H1 (cell line): Measurements from ENCODE around the gene MCCC1. TPM values are rescaled to one million over a fixed set of nuclear protein-coding genes. Genes with fewer than 3 reads are reported as not detected.

Source experiments
- CTCF ChIA-PET: fragments of 300-600 bp; sonication (Branson Sonifier 250); formaldehyde crosslinking; loops from one replicate; lab custom pipeline; 2021; ENCODE audit not compliant: partially characterized antibody; lab: Charles Lee
- POLR2A ChIA-PET: fragments of 300-600 bp; sonication (Branson Sonifier 250); formaldehyde crosslinking; loops from one replicate; lab custom pipeline; 2021; ENCODE audit warnings: inconsistent platforms; ENCODE audit not compliant: partially characterized antibody; lab: Charles Lee
- DNase-seq, 2 experiments: peaks; one replicate each; pipeline versions ENCODE4 v3.0.0 to v3.0.0-alpha.2; 2010 to 2022; ENCODE audit warnings: low spot score in 2 of 2, low read depth in 1 of 2, mixed read lengths in 1 of 2
- FAIRE-seq: peaks from 2 replicates; lab custom pipeline; 2011; peaks lifted over from hg19 to GRCh38; lab: Jason Lieb, UNC
- H2AFZ ChIP-seq: 2 replicates; pipeline ENCODE4 v1.8.1; 2012; ENCODE audit warnings: low read length, inconsistent platforms
- H2AK5ac ChIP-seq: 2 replicates; pipeline ENCODE4 v1.6.1; 2013; ENCODE audit warnings: low read depth, low read length
- H2BK120ac ChIP-seq: replicated peaks from 2 replicates; pipeline ENCODE3; 2013; ENCODE audit warnings: low read depth, low read length, inconsistent platforms
- H2BK12ac ChIP-seq: 2 replicates; pipeline ENCODE4 v1.6.1; 2013; ENCODE audit warnings: low read depth, low read length
- H2BK15ac ChIP-seq: 2 replicates; pipeline ENCODE4 v1.6.1; 2013; ENCODE audit warnings: low read length
- H2BK20ac ChIP-seq: 2 replicates; pipeline ENCODE4 v1.6.1; 2013; ENCODE audit warnings: low read length
- H2BK5ac ChIP-seq: 2 replicates; pipeline ENCODE4 v1.6.1; 2013; ENCODE audit warnings: low read depth, low read length
- H3K14ac ChIP-seq: 2 replicates; pipeline ENCODE4 v1.6.1; 2013; ENCODE audit warnings: inconsistent platforms; ENCODE audit not compliant: insufficient read length
- H3K18ac ChIP-seq: 2 replicates; pipeline ENCODE4 v1.6.1; 2013; ENCODE audit warnings: low read length; ENCODE audit errors: extremely low read depth
- H3K23ac ChIP-seq: 2 replicates; pipeline ENCODE4 v1.6.1; 2013; ENCODE audit warnings: inconsistent platforms; ENCODE audit not compliant: insufficient read length
- H3K23me2 ChIP-seq: 2 replicates; pipeline ENCODE4 v1.6.1; 2013; ENCODE audit warnings: low read depth, low read length
- H3K27ac ChIP-seq: 2 replicates; pipeline ENCODE4 v1.6.1; 2011; ENCODE audit warnings: low read depth, low read length, inconsistent platforms
- H3K27me3 ChIP-seq, 4 experiments: replicated peaks in 1 of 4; 1 replicate in 1 of 4; 2 replicates in 3 of 4; pipeline versions ENCODE4 v1.6.1 to v1.8.1; 2011 to 2013; ENCODE audit warnings: low read length in 3 of 4, mild to moderate bottlenecking in 3 of 4, inconsistent platforms in 2 of 4, mixed read lengths in 2 of 4, moderate library complexity in 1 of 4; ENCODE audit not compliant: control insufficient read depth in 3 of 4, insufficient read depth in 3 of 4; ENCODE audit errors: extremely low read depth in 1 of 4
- H3K36me3 ChIP-seq, 4 experiments: 2 replicates each; pipeline versions ENCODE4 v1.6.1 to v1.8.1; 2011 to 2013; ENCODE audit warnings: mild to moderate bottlenecking in 4 of 4, low read length in 3 of 4, moderate library complexity in 2 of 4, control low read depth in 1 of 4, inconsistent platforms in 1 of 4; ENCODE audit not compliant: insufficient read depth in 4 of 4, control insufficient read depth in 2 of 4
- H3K4ac ChIP-seq: replicated peaks from 2 replicates; pipeline ENCODE3; 2013; ENCODE audit warnings: low read length, low read depth, mixed read lengths, inconsistent platforms; ENCODE audit not compliant: insufficient read length
- H3K4me1 ChIP-seq, 4 experiments: replicated peaks in 1 of 4; 1 replicate in 1 of 4; 2 replicates in 3 of 4; pipeline versions ENCODE4 v1.6.1 to v1.8.1; 2011 to 2013; ENCODE audit warnings: low read length in 3 of 4, inconsistent platforms in 2 of 4, mixed read lengths in 1 of 4; ENCODE audit not compliant: insufficient read depth in 4 of 4, control insufficient read depth in 3 of 4
- H3K4me2 ChIP-seq, 2 experiments: 2 replicates each; pipeline versions ENCODE4 v1.6.1 to v1.8.1; 2011 to 2013; ENCODE audit warnings: low read depth in 2 of 2, low read length in 2 of 2, control low read depth in 1 of 2, inconsistent platforms in 1 of 2, mild to moderate bottlenecking in 1 of 2; ENCODE audit not compliant: insufficient read depth in 1 of 2
- H3K4me3 ChIP-seq, 4 experiments: fragments of 200-600, 300-600 bp in 1 of 4; sonication (generic), shearing (Covaris generic), sonication (Bioruptor Twin) in 1 of 4; 2 replicates each; pipeline versions ENCODE4 v1.5.1 to v1.8.1; 2011 to 2016; ENCODE audit warnings: low read length in 4 of 4, low read depth in 3 of 4, control low read depth in 2 of 4, inconsistent platforms in 2 of 4, mild to moderate bottlenecking in 2 of 4, mixed read lengths in 1 of 4, moderate library complexity in 1 of 4; ENCODE audit not compliant: insufficient read depth in 2 of 4; ENCODE audit errors: extremely low read depth in 1 of 4
- H3K56ac ChIP-seq: replicated peaks from 2 replicates; pipeline ENCODE3; 2013; ENCODE audit warnings: low read depth, mild to moderate bottlenecking, mixed read lengths, low read length, inconsistent platforms; ENCODE audit not compliant: insufficient read length
- H3K79me1 ChIP-seq: 2 replicates; pipeline ENCODE4 v1.6.1; 2013; ENCODE audit warnings: low read depth, low read length, control low read depth
- H3K79me2 ChIP-seq, 2 experiments: 2 replicates each; pipeline versions ENCODE4 v1.6.1 to v1.8.1; 2012 to 2013; ENCODE audit warnings: low read length in 2 of 2, mild to moderate bottlenecking in 2 of 2, inconsistent platforms in 1 of 2; ENCODE audit not compliant: insufficient read depth in 2 of 2, control insufficient read depth in 1 of 2
- H3K9ac ChIP-seq, 4 experiments: replicated peaks in 1 of 4; 1 replicate in 1 of 4; 2 replicates in 3 of 4; pipeline versions ENCODE4 v1.6.1 to v1.8.1; 2011 to 2013; ENCODE audit warnings: low read depth in 3 of 4, low read length in 3 of 4, control low read depth in 2 of 4, mild to moderate bottlenecking in 2 of 4, moderate library complexity in 2 of 4, inconsistent platforms in 1 of 4; ENCODE audit errors: extremely low read depth in 1 of 4
- H3K9me3 ChIP-seq, 2 experiments: 2 replicates each; pipeline versions ENCODE4 v1.6.1 to v1.8.1; 2012 to 2013; ENCODE audit warnings: mild to moderate bottlenecking in 2 of 2, moderate library complexity in 2 of 2, control low read depth in 1 of 2, inconsistent platforms in 1 of 2, low read depth in 1 of 2, low read length in 1 of 2, mixed read lengths in 1 of 2; ENCODE audit not compliant: insufficient read depth in 2 of 2
- H4K20me1 ChIP-seq, 2 experiments: replicated peaks in 1 of 2; 2 replicates each; pipeline versions ENCODE3 to v1.8.1; 2011 to 2013; ENCODE audit warnings: inconsistent platforms in 2 of 2, low read length in 2 of 2, mild to moderate bottlenecking in 1 of 2; ENCODE audit not compliant: insufficient read depth in 2 of 2, control insufficient read depth in 1 of 2
- H4K5ac ChIP-seq: 2 replicates; pipeline ENCODE4 v1.6.1; 2013; ENCODE audit warnings: low read length, low read depth, mixed read lengths, inconsistent platforms; ENCODE audit not compliant: insufficient read length
- H4K8ac ChIP-seq: 2 replicates; pipeline ENCODE4 v1.8.0; 2013; ENCODE audit warnings: mild to moderate bottlenecking, moderate library complexity, low read length, inconsistent platforms; ENCODE audit not compliant: insufficient read depth; ENCODE audit errors: extremely low read depth
- H4K91ac ChIP-seq: replicated peaks from 2 replicates; pipeline ENCODE3; 2013; ENCODE audit warnings: low read length, mixed read lengths, inconsistent platforms; ENCODE audit not compliant: insufficient read length
- CBX5 ChIP-seq: fragments of 300-800, 300-1000 bp; sonication (generic); IDR thresholded peaks from 2 replicates; pipeline ENCODE4 v1.7.1; 2016; ENCODE audit warnings: antibody characterized with exemption, low read length, low read depth
- CBX8 ChIP-seq: fragments of 300-800, 300-1000 bp; sonication (generic); IDR thresholded peaks from 2 replicates; pipeline ENCODE4 v1.7.1; 2016; ENCODE audit warnings: low read depth, low read length, borderline replicate concordance
- JUN ChIP-seq: IDR thresholded peaks from 2 replicates; pipeline ENCODE4 v1.6.1; 2011; ENCODE audit warnings: low read depth, mild to moderate bottlenecking, improper control_type of control experiment, low read length
- POLR2A ChIP-seq, 2 experiments: IDR thresholded peaks; 1 replicate in 1 of 2; 2 replicates in 1 of 2; pipeline ENCODE4 v1.6.1; 2011; ENCODE audit warnings: low read depth in 2 of 2, low read length in 2 of 2, mild to moderate bottlenecking in 2 of 2; ENCODE audit errors: control extremely low read depth in 1 of 2
- POLR2AphosphoS5 ChIP-seq: IDR thresholded peaks from 2 replicates; pipeline ENCODE4 v1.6.1; 2011; ENCODE audit warnings: low read depth, low read length
- POU5F1 ChIP-seq: IDR thresholded peaks from 2 replicates; pipeline ENCODE4 v1.6.1; 2011; ENCODE audit warnings: low read depth, mild to moderate bottlenecking, low read length, moderate library complexity
- SIN3A ChIP-seq, 2 experiments: IDR thresholded peaks in 1 of 2; conservative IDR thresholded peaks in 1 of 2; 2 replicates each; pipeline ENCODE4 v1.6.1; 2011 to 2012; ENCODE audit warnings: low read length in 2 of 2, improper control_type of control experiment in 1 of 2, low read depth in 1 of 2, mild to moderate bottlenecking in 1 of 2
- SP1 ChIP-seq: IDR thresholded peaks from 2 replicates; pipeline ENCODE4 v1.6.1; 2011; ENCODE audit warnings: low read depth, low read length
- SP2 ChIP-seq: IDR thresholded peaks from 2 replicates; pipeline ENCODE4 v1.6.1; 2012; ENCODE audit warnings: mild to moderate bottlenecking, low read length, inconsistent platforms
- SRF ChIP-seq: IDR thresholded peaks from 2 replicates; pipeline ENCODE4 v1.6.1; 2011; ENCODE audit warnings: mild to moderate bottlenecking, low read depth, low read length, moderate library complexity
- SUZ12 ChIP-seq: fragments of 200-600 bp; sonication (generic); IDR thresholded peaks from 2 replicates; pipeline ENCODE4 v1.6.1; 2012; ENCODE audit warnings: mild to moderate bottlenecking, inconsistent platforms, low read length, moderate library complexity, mixed read lengths
- TAF1 ChIP-seq: IDR thresholded peaks from 2 replicates; pipeline ENCODE4 v1.6.1; 2011; ENCODE audit warnings: mild to moderate bottlenecking, low read depth, low read length
- TAF7 ChIP-seq: optimal IDR thresholded peaks from 2 replicates; pipeline ENCODE3; 2011; ENCODE audit warnings: low read depth, mild to moderate bottlenecking, inconsistent platforms, low read length, moderate library complexity, borderline replicate concordance
- TCF12 ChIP-seq: IDR thresholded peaks from 2 replicates; pipeline ENCODE4 v1.6.1; 2011; ENCODE audit warnings: low read depth, mild to moderate bottlenecking, low read length
- WGBS, 2 experiments: shearing (Covaris generic) in 1 of 2; methylation state at CpG; one replicate each; pipeline versions ENCODE4 v1.1.6 to v1.1.7; 2013 to 2015; ENCODE audit warnings: low lambda C conversion rate in 2 of 2, mixed read lengths in 2 of 2, inconsistent platforms in 1 of 2, low coverage in 1 of 2, missing lambda C conversion rate in 1 of 2; ENCODE audit not compliant: insufficient replicate concordance in 2 of 2, insufficient coverage in 1 of 2, insufficient read length in 1 of 2; ENCODE audit errors: extremely low coverage in 1 of 2, missing lambda C conversion rate in 1 of 2; 5-methylcytosine and 5-hydroxymethylcytosine counted together
- polyA plus RNA-seq, 7 experiments: library from polyadenylated mRNA; depleted of rRNA in 3 of 7; stranded (reverse) in 5 of 7; unstranded in 2 of 7; fragments of >200 nt in 5 of 7; fragments of 200-250 nt in 2 of 7; gene quantifications; 1 replicate in 5 of 7; 2 replicates in 1 of 7; 4 replicates in 1 of 7; pipeline versions ENCODE4 v1.2.1 to v1.2.3, GENCODE V29; 2011 to 2013; ENCODE audit warnings: missing spikeins in 2 of 7, mixed read lengths in 2 of 7
- total RNA-seq: library from RNA; stranded (reverse); fragmentation: NEBNext Ultra II Directional; extraction: Animal tissue kit (Norgen Biotek cat#: 25700); gene quantifications from 2 replicates; pipeline ENCODE4 v1.2.1, GENCODE V29; 2021

The MCCC1 gene
- total and polyA plus RNA-seq, 2 of the 8 experiments (the other 6 are each of a cell fraction or from before 2014, with no cell fraction given), result 10.8 to 21.5 TPM

- no peak overlapping the region for H2BK20ac ChIP-seq
- H4K20me1 ChIP-seq, result no peaks in the 10 kb centered on the region
- H3K4me1 ChIP-seq, result peaks cover 10 to 17% (median 14%) of the 10 kb centered on the region in 4 experiments
- peak overlapping the region; percentile 23 to 60 (median 54) for H3K4me3 ChIP-seq
- no peak overlapping the region for H3K4ac ChIP-seq
- WGBS, 2 experiments, result 1% methylated on average over 25 of the region's 25 CpGs; no CpG with 5 or more reads in 1 of the 2 experiments
- H2BK120ac ChIP-seq, result no peak overlapping the region
- H3K23me2 ChIP-seq, result peaks cover 7% of the 10 kb centered on the region
- no peak overlapping the region for H4K5ac ChIP-seq
- H4K91ac ChIP-seq, result no peak overlapping the region
- H3K14ac ChIP-seq, result no peak overlapping the region
- H2AK5ac ChIP-seq, result no peak overlapping the region
- no peak overlapping the region for H2BK12ac ChIP-seq
- peak overlapping the region; percentile 34; the same call in 1 of the 2 replicates for H3K18ac ChIP-seq
- no peaks in the 10 kb centered on the region for H3K79me2 ChIP-seq
- no peak overlapping the region for H2BK5ac ChIP-seq
- H3K27me3 ChIP-seq, result peaks cover 0 to 8% (median 5%) of the 10 kb centered on the region in 4 experiments; a peak in 3 of 7 replicates
- peak overlapping the region; percentile 76 to 94 for H3K4me2 ChIP-seq
- H3K23ac ChIP-seq, result no peak overlapping the region
- H3K27ac ChIP-seq, result no peak overlapping the region
- H3K36me3 ChIP-seq, result no peaks in the 10 kb centered on the region
- POLR2A ChIA-PET, result interaction anchor here (0.6 to 2.0 kb wide), 3 partner anchors 18 to 627 kb away, joined by 3 to 15 read pairs (median 5); partner anchors contain the start of gene MCCC1
- H3K56ac ChIP-seq, result no peak overlapping the region
- CTCF ChIA-PET, result interaction anchor here (0.6 to 2.5 kb wide), 7 partner anchors 8 to 266 kb away, joined by 3 to 10 read pairs (median 6); partner anchors contain the start of gene MCCC1
- 0 out of 7 replicates have a peak overlapping the region, but pooled peaks of 1 of the 4 experiments have one; percentile 26 for H3K9ac ChIP-seq
- peaks cover 0 to 2% of the 10 kb centered on the region in 2 experiments; a peak in 1 of 4 replicates for H3K9me3 ChIP-seq
- peak overlapping the region; percentile 91 for H2AFZ ChIP-seq
- FAIRE-seq (no peak), DNase-seq (peak; percentile 90 to 91)
- H4K8ac ChIP-seq, result no peak overlapping the region
- no peaks in the 10 kb centered on the region for H3K79me1 ChIP-seq
- no peak overlapping the region; the same call in 1 of the 2 replicates for H2BK15ac ChIP-seq
- TF ChIP-seq POLR2A (IDR thresholded peaks at IDR 0.05; ENCODE audit: control extremely low read depth in 1 of 2, low read depth in 2 of 2, low read length in 2 of 2) (no peak), SIN3A (conservative IDR thresholded peaks at IDR 0.05 in 1 of 2, IDR thresholded peaks at IDR 0.05 in 1 of 2; ENCODE audit: low read depth in 1 of 2, low read length in 2 of 2) (no peak), SP1 (peak; percentile 96), POU5F1 (no peak), TAF1 (no peak), JUN (no peak), SRF (no peak), POLR2AphosphoS5 (no peak; the same call in 1 of the 2 replicates), CBX5 (no peak), TCF12 (peak; percentile 68; the same call in 1 of the 2 replicates), TAF7 (no peak), SUZ12 (no peak), CBX8 (no peak), SP2 (peak; percentile 53)
These were observed 16.8 kb upstream of the MCCC1 start for GRCh38 chr3:183116025-183116614.
